ENCODE results near the gene BORCS8. TPM values are rescaled to one million over a fixed set of nuclear protein-coding genes. Genes with fewer than 3 reads are reported as not detected.
A peak's percentile ranks its signal among the peaks of the same experiment; 100 is the strongest.

The BORCS8 gene
- total RNA-seq, 4 donors from 2014 or later = 17.2 to 32.2 (median 22.1) TPM

DNA sequence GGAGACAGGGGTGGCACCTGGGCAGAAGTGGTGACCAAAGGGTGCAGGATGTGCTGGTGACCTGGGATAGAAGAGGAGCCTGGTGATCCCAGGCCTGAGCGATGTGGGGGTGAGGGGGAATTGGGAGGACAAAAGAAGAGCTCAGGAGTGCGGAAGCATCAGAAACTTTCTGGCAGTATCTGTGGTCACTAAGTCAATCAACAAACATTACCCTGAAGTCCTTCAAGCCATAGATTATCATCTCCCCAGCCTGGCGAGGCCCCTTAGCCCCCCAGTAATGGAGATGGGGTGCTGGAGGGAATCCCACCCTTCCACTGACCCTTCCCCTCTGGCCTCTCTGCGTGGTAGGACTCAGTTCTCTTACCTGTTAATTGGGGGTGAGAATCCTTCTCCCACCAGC is 32.4 kb downstream of the BORCS8 start:
- TF ChIP-seq POLR2A (IDR thresholded peaks at IDR 0.05) = no peak
- TF ChIP-seq, protein P1, sequence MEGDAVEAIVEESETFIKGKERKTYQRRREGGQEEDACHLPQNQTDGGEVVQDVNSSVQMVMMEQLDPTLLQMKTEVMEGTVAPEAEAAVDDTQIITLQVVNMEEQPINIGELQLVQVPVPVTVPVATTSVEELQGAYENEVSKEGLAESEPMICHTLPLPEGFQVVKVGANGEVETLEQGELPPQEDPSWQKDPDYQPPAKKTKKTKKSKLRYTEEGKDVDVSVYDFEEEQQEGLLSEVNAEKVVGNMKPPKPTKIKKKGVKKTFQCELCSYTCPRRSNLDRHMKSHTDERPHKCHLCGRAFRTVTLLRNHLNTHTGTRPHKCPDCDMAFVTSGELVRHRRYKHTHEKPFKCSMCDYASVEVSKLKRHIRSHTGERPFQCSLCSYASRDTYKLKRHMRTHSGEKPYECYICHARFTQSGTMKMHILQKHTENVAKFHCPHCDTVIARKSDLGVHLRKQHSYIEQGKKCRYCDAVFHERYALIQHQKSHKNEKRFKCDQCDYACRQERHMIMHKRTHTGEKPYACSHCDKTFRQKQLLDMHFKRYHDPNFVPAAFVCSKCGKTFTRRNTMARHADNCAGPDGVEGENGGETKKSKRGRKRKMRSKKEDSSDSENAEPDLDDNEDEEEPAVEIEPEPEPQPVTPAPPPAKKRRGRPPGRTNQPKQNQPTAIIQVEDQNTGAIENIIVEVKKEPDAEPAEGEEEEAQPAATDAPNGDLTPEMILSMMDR (IDR thresholded peaks at IDR 0.05) = no peak
- no peak overlapping the region for H3K27ac ChIP-seq
- no peaks in the 10 kb centered on the region for H3K9me3 ChIP-seq
- H3K4me3 ChIP-seq = no peak overlapping the region
- DNase-seq = no peak
- no peaks in the 10 kb centered on the region for H3K4me1 ChIP-seq
- H3K36me3 ChIP-seq = no peaks in the 10 kb centered on the region
- no peaks in the 10 kb centered on the region for H3K27me3 ChIP-seq

DNA sequence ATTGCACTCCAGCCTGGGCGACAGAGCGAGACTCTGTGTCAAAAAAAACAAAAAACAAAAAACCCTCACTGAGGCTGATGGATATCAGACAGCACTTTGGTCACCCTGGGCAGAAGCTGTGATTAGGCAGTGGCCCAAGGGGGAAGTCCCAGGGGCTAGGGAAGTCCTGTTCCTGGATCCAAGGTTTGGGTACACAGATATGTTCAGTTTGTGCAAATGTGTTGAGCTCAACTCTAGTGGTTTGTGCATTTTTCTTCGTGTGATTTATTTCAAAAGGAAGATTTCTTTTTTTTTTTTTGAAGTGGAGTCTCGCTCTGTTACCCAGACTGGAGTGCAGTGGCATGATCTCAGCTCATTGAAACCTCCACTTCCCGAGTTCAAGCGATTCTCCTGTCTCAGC is 34.1 kb downstream of the BORCS8 start:
- H3K36me3 ChIP-seq = no peaks in the 10 kb centered on the region
- TF ChIP-seq POLR2A (IDR thresholded peaks at IDR 0.05) = no peak
- TF ChIP-seq, protein P1 (IDR thresholded peaks at IDR 0.05) = no peak
- no peaks in the 10 kb centered on the region for H3K27me3 ChIP-seq

GRCh38 chr19:19155495-19156219 is 36.3 kb downstream of the BORCS8 start:
- Histone ChIP-seq H3K9me3 (no peaks in the 10 kb centered on the region), H3K36me3 (no peaks in the 10 kb centered on the region), H3K27ac (no peak overlapping the region), H3K27me3 (no peaks in the 10 kb centered on the region), H3K4me3 (no peak overlapping the region), H3K4me1 (peaks cover 0 to 8% (median 0%) of the 10 kb centered on the region in 4 donors)
- no peak for TF ChIP-seq POLR2A (IDR thresholded peaks at IDR 0.05)
- TF ChIP-seq, protein P1 (IDR thresholded peaks at IDR 0.05) = no peak
- peak in 2 of 3 donors; percentile 85 for DNase-seq

More for the DNA sequence above, 34.1 kb downstream of the BORCS8 start:
- H3K27ac ChIP-seq = no peak overlapping the region
- H3K9me3 ChIP-seq = no peaks in the 10 kb centered on the region
- no peaks in the 10 kb centered on the region for H3K4me1 ChIP-seq
- DNase-seq = no peak
- H3K4me3 ChIP-seq = no peak overlapping the region

GRCh38 chr19:19154768-19155494 is 37.0 kb downstream of the BORCS8 start:
- no peak for TF ChIP-seq POLR2A (IDR thresholded peaks at IDR 0.05)
- TF ChIP-seq, protein P1 (IDR thresholded peaks at IDR 0.05) = no peak
- H3K36me3 ChIP-seq = no peaks in the 10 kb centered on the region
- H3K9me3 ChIP-seq = no peaks in the 10 kb centered on the region
- H3K4me1 ChIP-seq = peaks cover 0 to 8% (median 0%) of the 10 kb centered on the region in 4 donors
- no peaks in the 10 kb centered on the region for H3K27me3 ChIP-seq
- no peak for DNase-seq
- no peak overlapping the region for H3K27ac ChIP-seq
- no peak overlapping the region for H3K4me3 ChIP-seq

- TF ChIP-seq, protein P1 (IDR thresholded peaks at IDR 0.05) = no peak
- TF ChIP-seq POLR2A (IDR thresholded peaks at IDR 0.05) = no peak
- DNase-seq = no peak
Measured at GRCh38 chr19:19152668-19153384, 39.1 kb downstream of the BORCS8 start.

More at GRCh38 chr19:19152668-19153384, 39.1 kb downstream of the BORCS8 start:
- Histone ChIP-seq H3K36me3 (peaks cover 0 to 9% (median 0%) of the 10 kb centered on the region in 3 donors), H3K4me3 (no peak overlapping the region), H3K27me3 (no peaks in the 10 kb centered on the region), H3K9me3 (no peaks in the 10 kb centered on the region), H3K4me1 (peaks cover 0 to 8% (median 0%) of the 10 kb centered on the region in 4 donors), H3K27ac (no peak overlapping the region)

Data from Peyer's patch (tissue), 4 donors.